ENCODE results near the gene PRCC. TPM values are rescaled to one million over a fixed set of nuclear protein-coding genes. Genes with fewer than 3 reads are reported as not detected.
A peak's percentile ranks its signal among the peaks of the same experiment; 100 is the strongest.

PRCC gene
- total and polyA plus RNA-seq, 2 of the 13 experiments (the other 11 are each of a cell fraction or from before 2014, with no cell fraction given) = 24.2 to 40.5 TPM

- TF ChIP-seq KDM5B (CRISPR knock-in tag; IDR thresholded peaks at IDR 0.05; ENCODE audit: borderline replicate concordance) (no peak), BRD4 (CRISPR knock-in tag; IDR thresholded peaks at IDR 0.05) (no peak), ZNF260 (CRISPR knock-in tag; IDR thresholded peaks at IDR 0.05; ENCODE audit: borderline replicate concordance, low read depth) (no peak), HHEX (CRISPR knock-in tag; IDR thresholded peaks at IDR 0.05) (no peak), HIC2 (CRISPR knock-in tag; IDR thresholded peaks at IDR 0.05; ENCODE audit: low read depth) (no peak), TARDBP (CRISPR knock-in tag; IDR thresholded peaks at IDR 0.05) (no peak; the same call in 1 of the 2 replicates), SKIL (CRISPR knock-in tag; IDR thresholded peaks at IDR 0.05; ENCODE audit: borderline replicate concordance) (no peak), DMTF1 (CRISPR knock-in tag; IDR thresholded peaks at IDR 0.05) (no peak), ZUFSP (CRISPR knock-in tag; IDR thresholded peaks at IDR 0.05; ENCODE audit: borderline replicate concordance) (no peak), NR1H2 (CRISPR knock-in tag; IDR thresholded peaks at IDR 0.05; ENCODE audit: borderline replicate concordance, low read depth) (no peak), ZBTB40 (IDR thresholded peaks at IDR 0.05) (no peak), ZBTB40 (CRISPR knock-in tag; IDR thresholded peaks at IDR 0.05) (peak; percentile 31; the same call in 1 of the 2 replicates)
Observed at GRCh38 chr1:156795787-156796186, 28.5 kb downstream of the PRCC start (continued).
